ENCODE results near the gene TMEM100.

TMEM100 gene

GRCh38 chr17:55717898-55718735, 4.5 kb downstream of the TMEM100 start:
- peak; percentile 72 for DNase-seq

- DNase-seq = no peak
These were observed 5.2 kb downstream of the TMEM100 start for GRCh38 chr17:55717432-55717831.

GRCh38 chr17:55710829-55711496, 11.7 kb downstream of the TMEM100 start:
- peak; percentile 34 for DNase-seq

GRCh38 chr17:55710410-55710809, 12.3 kb downstream of the TMEM100 start:
- no peak for DNase-seq

- DNase-seq = no peak
These were observed 12.7 kb downstream of the TMEM100 start for GRCh38 chr17:55709984-55710383.

- DNase-seq = no peak
These were observed 13.2 kb downstream of the TMEM100 start for GRCh38 chr17:55709440-55709839.

GRCh38 chr17:55708175-55708974, 14.3 kb downstream of the TMEM100 start:
- DNase-seq = peak; percentile 9

- no peak for DNase-seq
These were observed 15.6 kb downstream of the TMEM100 start for GRCh38 chr17:55706808-55707773.

GRCh38 chr17:55705847-55706246, 16.8 kb downstream of the TMEM100 start:
- DNase-seq = no peak

GRCh38 chr17:55704401-55704800, 18.3 kb downstream of the TMEM100 start:
- no peak for DNase-seq

GRCh38 chr17:55702150-55702549, 20.5 kb downstream of the TMEM100 start:
- no peak for DNase-seq

- no peak for DNase-seq
These were observed 23.3 kb downstream of the TMEM100 start for GRCh38 chr17:55699181-55699860.

GRCh38 chr17:55694286-55694910, 28.3 kb downstream of the TMEM100 start:
- DNase-seq = no peak

- DNase-seq = peak; percentile 25
These were observed 29.1 kb downstream of the TMEM100 start for GRCh38 chr17:55693254-55694216.

- DNase-seq = no peak
These were observed 30.4 kb downstream of the TMEM100 start for GRCh38 chr17:55692276-55692675.

- DNase-seq = no peak
These were observed 31.0 kb downstream of the TMEM100 start for GRCh38 chr17:55691666-55692065.

GRCh38 chr17:55690105-55690508, 32.6 kb downstream of the TMEM100 start:
- DNase-seq = peak; percentile 26

- DNase-seq = no peak
These were observed 33.0 kb downstream of the TMEM100 start for GRCh38 chr17:55689672-55690071.

GRCh38 chr17:55688057-55688456, 34.6 kb downstream of the TMEM100 start:
- DNase-seq = no peak

- no peak for DNase-seq
These were observed 35.6 kb downstream of the TMEM100 start for GRCh38 chr17:55687037-55687436.

Measured in fibroblast of skin of right biceps (primary cell).